HepG2 (cell line): ENCODE results near the gene GRAMD1A. TPM values are rescaled to one million over a fixed set of nuclear protein-coding genes. Genes with fewer than 3 reads are reported as not detected.
A peak's percentile ranks its signal among the peaks of the same experiment; 100 is the strongest.

Experiments
- ATF7 ChIP-seq, 2 experiments: fragments of 450-650 bp in 1 of 2; sonication (generic) in 1 of 2; formaldehyde crosslinking in 1 of 2; IDR thresholded peaks; 2 replicates each; pipeline versions ENCODE4 v1.4.0 to v1.6.1; 2016 to 2020; ENCODE audit warnings: antibody characterized with exemption in 1 of 2, mild to moderate bottlenecking in 1 of 2, missing genetic modification reagents in 1 of 2
- MEIS2 ChIP-seq: sonication (generic); formaldehyde crosslinking; IDR thresholded peaks from 2 replicates; pipeline ENCODE4 v1.9.0; 2021; ENCODE audit warnings: mild to moderate bottlenecking, missing genetic modification reagents
- RERE ChIP-seq: IDR thresholded peaks from 2 replicates; pipeline ENCODE4 v1.6.1; 2016; ENCODE audit warnings: low read depth, missing genetic modification reagents, missing compliant biosample characterization
- STAG1 ChIP-seq: sonication (generic); formaldehyde crosslinking; IDR thresholded peaks from 2 replicates; pipeline ENCODE4 v1.4.0; 2020; ENCODE audit warnings: missing genetic modification reagents
- ZBTB40 ChIP-seq, 2 experiments: fragments of 450-650 bp in 1 of 2; sonication (generic) in 1 of 2; formaldehyde crosslinking in 1 of 2; IDR thresholded peaks; 2 replicates each; pipeline versions ENCODE4 v1.6.1 to v1.8.0; 2016 to 2022; ENCODE audit warnings: antibody characterized with exemption in 1 of 2, mild to moderate bottlenecking in 1 of 2, missing genetic modification reagents in 1 of 2
- ZNF30 ChIP-seq: sonication (generic); formaldehyde crosslinking; IDR thresholded peaks from 2 replicates; pipeline ENCODE4 v1.5.0; 2020; ENCODE audit warnings: mild to moderate bottlenecking, missing genetic modification reagents
- ZNF788 ChIP-seq: sonication (generic); formaldehyde crosslinking; IDR thresholded peaks from 2 replicates; pipeline ENCODE4 v1.5.0; 2020; ENCODE audit warnings: mild to moderate bottlenecking, missing genetic modification reagents, borderline replicate concordance
- polyA plus RNA-seq, 8 experiments: library from polyadenylated mRNA; depleted of rRNA in 3 of 8; stranded (reverse) in 7 of 8; unstranded in 1 of 8; fragments of >200 nt; fragmentation: Illumina TruSeq in 4 of 8; extraction: Trizol in 4 of 8; gene quantifications; 2 replicates each; pipeline versions ENCODE4 v1.2.1 to v1.2.3, GENCODE V29; 2011 to 2016; ENCODE audit warnings: low read depth in 4 of 8, missing spikeins in 1 of 8, mixed read lengths in 1 of 8; ENCODE audit not compliant: insufficient read depth in 1 of 8
- total RNA-seq, 5 experiments: library from RNA; depleted of rRNA; stranded (reverse); fragments of >200 nt; fragmentation: Illumina TruSeq; extraction: Trizol; gene quantifications; 2 replicates each; pipeline ENCODE4 v1.2.3, GENCODE V29; 2016; ENCODE audit warnings: low read depth in 1 of 5
- TF ChIP-seq, protein P1 (sequence below): sonication (generic); formaldehyde crosslinking; IDR thresholded peaks from 2 replicates; pipeline ENCODE4 v1.8.0; 2022; ENCODE audit warnings: mild to moderate bottlenecking, missing genetic modification reagents; ENCODE audit not compliant: insufficient replicate concordance

Gene GRAMD1A
- total and polyA plus RNA-seq, 2 of the 13 experiments (the other 11 are each of a cell fraction or from before 2014, with no cell fraction given), result 14.7 to 181 TPM

DNA sequence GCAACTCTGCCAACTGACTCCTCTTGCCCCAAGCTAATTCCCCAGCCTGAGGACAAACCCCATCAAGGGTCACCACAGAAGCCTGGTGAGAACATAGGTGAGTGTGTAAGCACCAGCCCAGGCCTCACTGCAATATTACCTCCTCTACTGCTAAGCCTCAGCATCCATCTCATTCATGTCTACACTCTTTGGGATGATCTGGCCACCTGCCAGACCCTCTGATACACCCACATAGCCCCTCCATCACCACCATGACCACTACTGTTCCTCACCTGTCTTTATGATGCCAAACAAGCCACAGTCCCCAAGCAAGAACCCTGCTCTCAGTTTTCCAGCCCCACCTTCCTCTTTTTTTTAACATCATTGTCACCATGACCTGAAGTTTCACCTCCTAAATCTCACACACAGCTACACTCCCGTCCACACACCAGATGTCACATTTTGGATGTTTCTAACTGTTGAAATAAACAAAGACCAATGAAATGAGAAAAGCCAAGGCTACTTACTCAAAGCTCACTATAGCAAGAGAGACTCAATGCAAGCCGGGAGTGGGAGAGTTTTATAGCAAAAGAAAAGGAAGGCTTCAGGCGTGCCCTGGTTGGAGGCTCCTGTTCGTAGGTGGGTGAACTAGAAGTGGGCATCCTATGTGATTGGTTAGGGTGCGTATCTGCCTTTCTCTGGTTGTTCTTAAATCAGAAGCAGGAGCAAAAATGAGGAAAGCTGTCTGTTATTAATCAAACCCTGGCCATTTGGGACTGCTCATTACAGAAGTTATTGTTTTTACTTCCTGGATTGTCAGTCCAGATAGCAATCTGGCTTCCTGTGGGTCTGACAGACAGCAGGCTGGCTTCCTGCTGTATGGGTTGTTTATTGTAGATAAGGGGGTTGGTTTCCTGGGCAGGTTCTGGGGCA is 38.1 kb upstream of the GRAMD1A start (continued):
- TF ChIP-seq, protein P1, sequence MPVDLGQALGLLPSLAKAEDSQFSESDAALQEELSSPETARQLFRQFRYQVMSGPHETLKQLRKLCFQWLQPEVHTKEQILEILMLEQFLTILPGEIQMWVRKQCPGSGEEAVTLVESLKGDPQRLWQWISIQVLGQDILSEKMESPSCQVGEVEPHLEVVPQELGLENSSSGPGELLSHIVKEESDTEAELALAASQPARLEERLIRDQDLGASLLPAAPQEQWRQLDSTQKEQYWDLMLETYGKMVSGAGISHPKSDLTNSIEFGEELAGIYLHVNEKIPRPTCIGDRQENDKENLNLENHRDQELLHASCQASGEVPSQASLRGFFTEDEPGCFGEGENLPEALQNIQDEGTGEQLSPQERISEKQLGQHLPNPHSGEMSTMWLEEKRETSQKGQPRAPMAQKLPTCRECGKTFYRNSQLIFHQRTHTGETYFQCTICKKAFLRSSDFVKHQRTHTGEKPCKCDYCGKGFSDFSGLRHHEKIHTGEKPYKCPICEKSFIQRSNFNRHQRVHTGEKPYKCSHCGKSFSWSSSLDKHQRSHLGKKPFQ (CRISPR knock-in tag), result no peak
- TF ChIP-seq MEIS2 (CRISPR knock-in tag) (peak; percentile 88), RERE (CRISPR knock-in tag) (0 out of 2 replicates have a peak, but pooled peaks have one; percentile 26), ZBTB40 (IDR thresholded peaks at IDR 0.05) (no peak), ZBTB40 (CRISPR knock-in tag; IDR thresholded peaks at IDR 0.05) (peak; percentile 27; the same call in 1 of the 2 replicates), STAG1 (no peak), ZNF30 (CRISPR knock-in tag) (no peak), ATF7 (IDR thresholded peaks at IDR 0.05) (no peak), ATF7 (CRISPR knock-in tag; IDR thresholded peaks at IDR 0.05) (no peak), ZNF788 (peak; percentile 20; the same call in 1 of the 2 replicates)
